Measurements from ENCODE around the gene COPZ2.

- TF ChIP-seq CTCF (IDR thresholded peaks at IDR 0.05) (no peak), POLR2A (IDR thresholded peaks at IDR 0.05) (no peak)
These were observed 35.2 kb downstream of the COPZ2 start for GRCh38 chr17:48002266-48002915.
